Fibroblast of mammary gland (primary cell): ENCODE data around the gene DYNC2LI1.

Experiments
- DNase-seq: peaks from one replicate; pipeline ENCODE4 v3.0.0-alpha.2; 2010; ENCODE audit warnings: low read depth
- H3K4me3 ChIP-seq: 2 replicates; pipeline ENCODE4 v1.5.1; 2011; ENCODE audit warnings: low read depth, mild to moderate bottlenecking, low read length, moderate library complexity; ENCODE audit not compliant: control insufficient read depth
- CTCF ChIP-seq: conservative IDR thresholded peaks from 2 replicates; pipeline ENCODE4 v1.5.1; 2011; ENCODE audit warnings: low read depth, low read length, inconsistent platforms; ENCODE audit not compliant: control insufficient read depth, insufficient read depth

Gene DYNC2LI1

GRCh38 chr2:43736637-43737036 is 37.2 kb upstream of the DYNC2LI1 start:
- TF ChIP-seq CTCF, result no peak
- no peak overlapping the region for H3K4me3 ChIP-seq
- no peak for DNase-seq

- TF ChIP-seq CTCF, result no peak
- peak; percentile 89 for DNase-seq
- no peak overlapping the region for H3K4me3 ChIP-seq
Observed at GRCh38 chr2:43737097-43737854, 36.6 kb upstream of the DYNC2LI1 start.

GRCh38 chr2:43737855-43738254 is 36.0 kb upstream of the DYNC2LI1 start:
- DNase-seq, result no peak
- TF ChIP-seq CTCF, result no peak
- no peak overlapping the region for H3K4me3 ChIP-seq

GRCh38 chr2:43738257-43738656 is 35.6 kb upstream of the DYNC2LI1 start:
- H3K4me3 ChIP-seq, result no peak overlapping the region
- TF ChIP-seq CTCF, result no peak
- DNase-seq, result no peak

- no peak for TF ChIP-seq CTCF
- no peak for DNase-seq
- H3K4me3 ChIP-seq, result no peak overlapping the region
Observed at GRCh38 chr2:43743706-43744105, 30.1 kb upstream of the DYNC2LI1 start.

- H3K4me3 ChIP-seq, result no peak overlapping the region
- TF ChIP-seq CTCF, result no peak
- peak; percentile 32 for DNase-seq
Observed at GRCh38 chr2:43745457-43745856, 28.4 kb upstream of the DYNC2LI1 start.

- TF ChIP-seq CTCF, result no peak
- no peak for DNase-seq
- no peak overlapping the region for H3K4me3 ChIP-seq
Observed at GRCh38 chr2:43748333-43748732, 25.5 kb upstream of the DYNC2LI1 start.
